GM18873 (cell line): ENCODE results near the gene LRRC14B.

Experiments
- ATAC-seq: cut with Tn5 transposase; IDR thresholded peaks from one replicate; pipeline ENCODE4 v1.9.1; 2021; ENCODE audit warnings: mild to moderate bottlenecking, moderate library complexity, moderate number of reproducible peaks; ENCODE audit not compliant: unreplicated experiment, low FRiP score

LRRC14B gene

GRCh38 chr5:173392-174290 lies 17.7 kb upstream of the LRRC14B start:
- no peak for ATAC-seq

- no peak for ATAC-seq
These were observed 17.0 kb upstream of the LRRC14B start for GRCh38 chr5:174291-174600.

GRCh38 chr5:174876-175465 lies 16.3 kb upstream of the LRRC14B start:
- no peak for ATAC-seq

GRCh38 chr5:176296-176823 lies 14.9 kb upstream of the LRRC14B start:
- no peak for ATAC-seq

- no peak for ATAC-seq
These were observed 13.2 kb upstream of the LRRC14B start for GRCh38 chr5:178110-178509.

GRCh38 chr5:179401-179800 lies 11.9 kb upstream of the LRRC14B start:
- ATAC-seq = no peak

- no peak for ATAC-seq
These were observed 10.9 kb upstream of the LRRC14B start for GRCh38 chr5:180286-180918.

DNA sequence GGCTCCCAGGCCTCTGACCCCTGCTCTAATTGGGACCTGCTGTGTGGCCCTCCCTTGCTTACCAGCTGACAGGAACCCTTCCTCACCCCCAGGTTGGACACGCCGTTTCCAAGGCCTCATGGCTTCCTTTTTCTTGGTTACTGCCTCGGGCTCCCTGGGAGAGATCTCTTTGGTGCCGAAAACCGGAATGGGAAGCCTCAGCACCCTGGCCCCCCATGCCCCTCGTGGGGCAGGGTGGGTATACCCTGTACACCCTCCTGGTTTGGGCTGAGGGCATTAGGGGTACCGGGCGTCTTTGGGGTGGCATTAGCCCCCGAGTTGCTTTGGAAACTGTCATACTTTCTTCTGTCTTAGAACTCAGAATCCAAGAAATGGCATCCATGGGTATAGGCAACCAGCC lies 10.1 kb upstream of the LRRC14B start:
- ATAC-seq = no peak

DNA sequence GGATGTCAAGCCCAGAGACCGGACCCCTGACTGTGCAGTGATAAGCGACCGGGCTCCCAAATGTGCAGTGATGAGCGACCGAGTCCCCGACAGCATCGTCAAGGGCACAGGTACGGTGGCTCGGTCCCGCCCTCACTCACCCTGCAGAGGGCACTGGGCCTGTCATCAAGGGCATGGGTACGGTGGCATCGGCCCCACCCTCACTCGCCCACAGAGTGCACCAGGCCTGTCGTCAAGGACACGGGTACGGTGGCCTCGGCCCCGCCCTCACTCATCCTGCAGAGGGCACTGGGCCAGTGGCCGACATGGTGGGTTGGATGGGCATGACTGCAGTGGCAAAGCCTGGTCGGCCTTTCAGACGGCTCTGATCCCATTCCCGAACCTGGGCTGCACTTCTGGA lies 9.7 kb upstream of the LRRC14B start:
- no peak for ATAC-seq

GRCh38 chr5:182126-182525 lies 9.2 kb upstream of the LRRC14B start:
- ATAC-seq = no peak

DNA sequence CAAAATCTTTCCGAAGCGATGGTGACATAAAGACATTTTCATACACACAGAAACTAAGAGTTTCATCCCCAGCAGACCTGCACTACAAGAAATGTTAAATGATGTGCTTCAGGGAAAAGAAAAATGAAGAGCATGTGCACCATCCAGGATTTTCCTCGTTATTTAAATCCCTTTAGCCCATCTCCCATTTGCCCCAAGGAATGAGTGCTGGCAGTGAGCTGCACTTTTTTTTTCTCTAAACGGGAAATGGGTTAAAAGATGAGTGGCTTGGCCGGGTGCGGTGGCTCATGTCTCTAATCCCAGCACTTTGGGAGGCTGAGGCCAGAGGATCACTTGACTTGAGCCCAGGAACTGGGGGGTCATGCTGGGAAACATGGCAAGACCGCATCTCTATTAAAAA lies 6.8 kb upstream of the LRRC14B start:
- ATAC-seq = no peak

DNA sequence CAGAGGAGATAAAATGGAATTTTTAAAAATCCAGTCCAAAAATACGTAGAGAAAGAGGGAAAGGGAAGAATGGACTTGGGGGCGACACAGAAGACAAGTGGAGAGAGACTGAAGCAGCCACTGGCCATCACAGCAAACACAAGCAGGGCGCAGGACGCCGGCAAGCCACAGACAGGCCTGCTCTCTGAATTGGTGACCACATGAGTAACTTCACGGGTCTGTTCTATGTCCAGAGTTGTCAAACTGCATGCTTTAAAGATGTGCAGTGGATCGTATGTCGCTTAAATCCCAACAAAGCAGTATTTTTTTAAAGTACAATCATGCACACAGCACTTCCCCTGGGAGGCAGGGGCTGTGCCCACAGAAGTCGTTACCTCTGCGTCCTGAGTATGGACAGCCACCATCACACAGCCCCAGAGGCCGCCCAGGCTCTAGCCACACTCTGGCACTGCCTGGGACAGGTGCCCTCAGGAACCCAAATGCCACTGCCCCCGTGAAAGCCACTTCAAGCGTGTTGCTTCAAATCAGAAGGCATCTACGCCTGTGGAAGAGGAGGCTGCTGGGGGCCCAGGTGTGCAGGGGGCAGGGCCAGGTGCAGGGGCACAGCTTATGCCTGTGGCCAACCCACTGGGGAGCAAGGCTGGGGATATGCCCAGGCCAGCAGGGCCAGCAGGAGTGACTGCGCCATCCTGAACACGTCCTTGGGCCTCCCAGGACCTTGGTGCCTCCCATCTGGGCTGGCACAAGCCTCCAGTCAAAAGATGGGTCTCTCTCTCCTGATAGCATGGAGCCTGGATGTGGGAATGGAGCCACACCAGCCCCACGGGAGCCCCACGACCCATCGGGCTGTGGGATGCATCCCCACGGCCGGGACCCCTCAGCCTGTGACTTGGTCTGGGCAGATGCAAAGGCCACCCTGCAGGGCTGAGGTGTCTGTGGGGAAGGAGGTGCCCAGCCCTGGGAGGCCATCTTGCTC lies 5.9 kb upstream of the LRRC14B start:
- ATAC-seq = no peak

DNA sequence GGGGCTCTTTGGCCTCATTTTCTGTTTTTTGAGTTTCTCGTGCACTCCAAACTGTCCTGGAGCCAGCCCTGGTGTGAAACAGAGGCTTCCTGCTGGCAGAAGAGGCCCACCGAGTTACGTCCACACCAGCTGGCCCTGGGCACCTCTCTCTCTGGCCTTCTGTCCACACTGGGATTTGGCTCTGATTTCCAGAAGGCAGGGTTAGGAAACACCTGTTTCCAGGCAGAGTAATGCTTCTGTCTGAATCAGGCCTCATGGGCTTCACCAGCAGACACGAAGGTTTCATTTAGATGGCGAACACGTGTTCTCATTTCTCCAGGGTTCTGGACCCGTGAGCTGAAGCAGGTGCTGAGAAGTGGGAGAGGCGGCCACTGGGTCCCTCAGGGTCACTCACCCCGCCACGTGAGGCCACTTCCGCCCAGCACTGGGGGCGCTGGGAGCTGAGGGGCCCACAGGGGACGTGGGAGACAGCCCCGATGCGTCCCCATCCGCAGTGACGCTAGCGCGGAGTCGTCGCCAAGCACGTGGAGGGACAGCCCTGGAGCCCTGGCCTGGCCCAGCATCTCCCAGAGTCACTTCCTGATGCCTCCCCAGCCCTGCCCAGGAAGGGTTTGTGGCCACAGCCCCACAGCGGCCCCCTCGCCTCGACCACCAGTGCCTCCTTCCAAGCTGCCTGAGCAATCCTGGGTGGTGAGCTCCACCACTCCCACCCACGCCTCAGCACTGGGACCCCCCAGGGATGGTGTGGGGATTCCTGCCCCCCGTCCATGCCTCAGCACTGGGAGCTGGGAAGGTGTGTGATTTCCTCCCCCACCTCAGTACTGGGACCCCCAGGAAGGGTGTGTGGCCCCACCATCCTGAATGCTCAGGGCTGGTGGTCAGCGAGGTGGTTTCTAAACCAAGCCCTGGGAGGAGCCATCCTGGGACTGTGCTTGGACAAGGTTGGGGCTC lies 4.9 kb upstream of the LRRC14B start:
- ATAC-seq = no peak

DNA sequence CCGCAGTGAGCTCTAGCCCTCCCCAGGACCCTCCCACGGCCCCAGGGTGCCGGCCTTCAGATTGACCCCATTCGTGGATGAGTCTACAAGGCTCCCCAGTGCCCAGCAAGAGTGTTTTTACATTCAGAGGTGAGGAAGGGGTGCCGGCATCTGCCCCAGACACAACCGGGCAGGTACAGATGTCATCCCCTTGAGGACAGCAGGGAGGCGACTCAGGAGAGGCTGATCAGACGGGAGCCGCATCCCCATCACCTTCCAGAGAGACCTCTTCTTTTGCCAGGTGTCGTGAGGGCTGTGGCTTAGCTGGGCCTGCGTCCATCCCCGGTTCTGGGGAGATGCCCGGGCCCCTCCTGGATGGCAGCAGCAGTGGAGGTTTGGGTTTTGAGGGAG lies 4.3 kb upstream of the LRRC14B start:
- ATAC-seq = no peak

DNA sequence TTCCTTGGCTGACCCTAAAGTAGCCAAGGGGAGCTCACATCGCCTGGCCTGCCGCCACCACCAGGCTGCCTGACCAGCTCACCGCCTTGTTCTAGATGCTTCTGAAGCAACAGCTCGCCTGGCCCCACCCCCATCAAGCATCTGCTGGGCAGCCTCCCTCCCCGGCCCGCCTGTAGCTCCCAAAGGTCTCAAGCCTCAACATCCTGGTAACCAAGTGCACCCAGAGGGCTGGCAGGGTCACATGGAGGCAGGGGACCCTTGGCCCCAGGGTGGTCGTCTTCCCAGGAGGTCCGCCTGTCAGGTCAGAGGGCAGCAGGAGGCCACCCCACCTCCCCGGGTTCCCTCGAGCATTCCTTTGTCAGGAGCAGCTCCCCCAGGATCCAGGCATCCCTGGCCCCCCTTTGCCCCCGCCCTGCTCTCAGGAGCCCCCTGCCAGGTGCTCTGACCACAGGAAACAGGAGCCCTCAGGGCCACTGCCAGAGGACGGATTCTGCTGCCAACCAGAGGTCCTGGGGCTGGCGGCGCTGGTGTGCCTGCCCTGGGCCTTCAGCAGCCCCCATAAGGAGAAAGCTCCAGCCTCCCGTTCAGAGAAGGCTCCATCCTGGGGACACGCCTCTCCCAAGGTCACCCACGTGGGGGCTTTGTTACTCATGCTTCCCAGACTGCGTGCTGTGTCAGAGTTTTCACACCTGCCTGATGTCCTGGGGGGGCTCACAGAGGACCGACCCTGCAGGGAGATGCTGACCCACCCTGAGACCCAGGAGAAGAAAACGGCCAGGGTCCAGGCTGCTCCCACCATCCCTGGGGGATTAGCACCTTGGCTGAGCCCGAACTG lies 3.5 kb upstream of the LRRC14B start:
- no peak for ATAC-seq

- peak; percentile 72 for ATAC-seq
These were observed 2.5 kb upstream of the LRRC14B start for GRCh38 chr5:188488-189481.

DNA sequence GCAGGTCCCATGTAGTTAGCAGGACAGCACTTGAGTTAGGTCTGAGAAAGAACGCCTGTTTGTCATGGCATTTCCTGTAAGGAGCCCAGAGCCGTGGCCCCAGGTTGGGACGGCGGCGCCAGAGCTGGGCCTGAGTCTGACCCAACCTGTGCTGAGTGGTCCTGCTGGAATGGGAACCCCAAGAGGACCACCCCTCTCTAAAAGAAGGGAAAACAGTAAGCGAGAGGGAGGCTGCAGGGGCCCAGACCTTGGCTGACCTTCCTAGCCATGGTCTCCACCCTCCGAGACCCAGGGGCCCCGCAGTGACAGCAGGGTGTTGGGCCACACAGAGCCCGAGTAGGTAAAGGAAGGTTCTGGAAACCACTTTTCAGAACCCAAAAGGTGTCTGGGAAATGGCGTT lies 1.8 kb upstream of the LRRC14B start:
- no peak for ATAC-seq
